ENCODE results near the gene DMRTA1.
"Not testable (repeated sequence)": the region's sequence is repeated elsewhere in the genome, so short reads cannot be mapped to it uniquely, and the experiment has no call there.

DMRTA1 gene

GRCh38 chr9:22440841-22441240, 5.8 kb upstream of the DMRTA1 start:
- DNase-seq = no peak
- TF ChIP-seq POLR2A (IDR thresholded peaks at IDR 0.05; ENCODE audit: low read length) = no peak

DNA sequence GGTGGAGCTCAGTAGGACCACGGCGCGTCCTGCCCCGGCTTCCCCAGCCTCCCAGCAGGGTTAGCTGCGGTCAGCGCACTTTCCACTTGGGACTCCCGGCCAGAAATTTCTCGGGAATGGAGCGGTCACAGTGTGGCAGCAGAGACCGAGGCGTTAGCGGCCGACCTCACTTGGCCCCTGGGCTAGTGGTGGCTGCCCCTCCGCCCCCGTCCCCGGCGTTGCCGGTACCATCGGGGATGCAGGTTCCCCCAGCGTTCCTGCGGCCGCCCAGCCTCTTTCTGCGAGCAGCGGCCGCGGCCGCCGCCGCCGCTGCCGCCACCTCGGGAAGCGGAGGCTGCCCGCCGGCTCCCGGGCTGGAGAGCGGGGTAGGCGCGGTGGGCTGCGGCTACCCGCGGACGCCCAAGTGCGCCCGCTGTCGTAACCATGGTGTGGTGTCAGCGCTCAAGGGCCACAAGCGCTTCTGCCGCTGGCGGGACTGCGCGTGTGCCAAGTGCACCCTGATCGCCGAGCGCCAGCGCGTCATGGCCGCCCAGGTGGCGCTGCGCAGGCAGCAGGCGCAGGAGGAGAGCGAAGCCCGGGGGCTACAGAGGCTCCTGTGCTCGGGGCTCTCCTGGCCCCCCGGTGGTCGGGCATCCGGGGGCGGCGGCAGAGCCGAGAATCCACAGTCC, 460 bp downstream of the DMRTA1 start:
- TF ChIP-seq POLR2A (IDR thresholded peaks at IDR 0.05; ENCODE audit: low read length) (no peak), GATA1 (IDR thresholded peaks at IDR 0.05; ENCODE audit: low read depth, low read length) (no peak)
- peak; percentile 7 to 26 for DNase-seq

GRCh38 chr9:22447618-22448305, 1.1 kb downstream of the DMRTA1 start:
- TF ChIP-seq GATA1 (IDR thresholded peaks at IDR 0.05; ENCODE audit: low read depth, low read length) = no peak
- TF ChIP-seq POLR2A (IDR thresholded peaks at IDR 0.05; ENCODE audit: low read length) = no peak

GRCh38 chr9:22449719-22450118, 3.1 kb downstream of the DMRTA1 start:
- no peak for DNase-seq
- TF ChIP-seq GATA1 (IDR thresholded peaks at IDR 0.05; ENCODE audit: low read depth, low read length) = no peak
- TF ChIP-seq POLR2A (IDR thresholded peaks at IDR 0.05; ENCODE audit: low read length) = no peak

More at GRCh38 chr9:22447618-22448305, 1.1 kb downstream of the DMRTA1 start:
- DNase-seq = no peak

DNA sequence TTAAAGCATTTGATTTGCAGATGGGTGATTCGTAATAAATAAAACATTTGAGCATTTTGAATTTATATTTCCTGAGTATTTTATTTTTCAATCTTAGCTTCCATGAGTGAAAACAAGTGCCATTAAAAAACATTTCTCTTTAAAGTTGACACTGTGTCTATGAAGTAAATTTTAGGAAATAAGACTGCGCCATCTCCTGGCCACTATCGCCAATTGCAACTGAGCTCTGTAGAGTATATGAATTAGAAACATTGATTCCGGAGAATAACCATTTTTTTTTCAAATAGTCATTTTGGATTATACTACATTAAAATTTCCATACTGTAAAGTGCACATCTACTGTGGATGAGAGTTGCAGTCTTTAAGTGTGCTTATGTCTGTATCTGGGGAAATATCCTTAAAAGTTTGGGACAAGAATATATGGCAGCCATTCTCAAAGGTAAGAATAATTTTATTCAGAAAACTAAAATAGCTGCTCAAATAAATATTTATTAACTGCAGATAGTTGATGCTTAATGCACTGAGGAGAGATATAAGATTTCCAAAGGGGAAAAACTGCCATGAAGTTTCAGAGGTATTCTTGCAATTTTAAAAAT, 5.9 kb downstream of the DMRTA1 start:
- peak; percentile 23 to 54 for DNase-seq
- TF ChIP-seq GATA1 (IDR thresholded peaks at IDR 0.05; ENCODE audit: low read depth, low read length) = no peak
- no peak for TF ChIP-seq POLR2A (IDR thresholded peaks at IDR 0.05; ENCODE audit: low read length)

GRCh38 chr9:22454016-22454415, 7.4 kb downstream of the DMRTA1 start:
- TF ChIP-seq POLR2A (IDR thresholded peaks at IDR 0.05; ENCODE audit: low read length) (no peak), GATA1 (IDR thresholded peaks at IDR 0.05; ENCODE audit: low read depth, low read length) (no peak)

DNA sequence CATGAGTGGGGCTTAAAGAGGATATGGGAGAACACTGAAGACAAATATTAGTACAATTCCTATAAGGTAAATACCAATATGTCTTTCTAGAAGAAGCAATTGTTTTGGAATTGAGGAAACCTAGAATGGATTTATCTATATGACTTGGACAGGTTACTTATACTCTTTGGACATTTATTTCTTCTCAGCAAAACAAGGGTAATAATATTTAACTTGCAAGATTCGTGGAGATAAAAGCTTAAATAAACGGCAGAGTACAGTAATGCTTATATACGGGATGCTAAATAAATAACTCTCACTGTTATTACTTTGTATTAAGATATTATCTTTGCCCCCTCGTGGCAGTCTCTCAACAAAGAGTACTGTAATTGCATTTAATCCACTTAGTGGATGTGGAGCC, 8.6 kb downstream of the DMRTA1 start:
- no peak for TF ChIP-seq POLR2A (IDR thresholded peaks at IDR 0.05; ENCODE audit: low read length)
- TF ChIP-seq GATA1 (IDR thresholded peaks at IDR 0.05; ENCODE audit: low read depth, low read length) = no peak
- DNase-seq = no peak

More at GRCh38 chr9:22454016-22454415, 7.4 kb downstream of the DMRTA1 start:
- DNase-seq = no peak

DNA sequence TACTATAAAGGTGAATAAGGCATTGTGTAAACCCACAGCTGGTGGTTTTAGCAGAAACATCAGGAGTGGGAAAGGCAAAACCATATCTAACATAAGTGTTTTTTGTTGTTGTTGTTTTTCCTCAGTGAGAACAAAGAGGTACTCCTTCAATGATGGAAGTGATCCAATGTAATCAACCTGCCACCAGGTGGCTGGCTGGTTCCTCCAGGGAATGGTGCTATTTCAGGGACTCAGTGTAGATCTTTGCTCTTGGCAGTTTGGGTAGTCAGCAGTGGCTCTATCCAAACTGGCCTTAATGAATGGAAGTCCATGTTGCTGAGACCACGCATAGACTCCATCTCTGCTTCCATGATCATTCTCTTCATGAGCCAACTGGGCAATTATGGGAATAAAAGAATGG, 10.8 kb downstream of the DMRTA1 start:
- no peak for DNase-seq
- TF ChIP-seq POLR2A (IDR thresholded peaks at IDR 0.05; ENCODE audit: low read length) (no peak), GATA1 (IDR thresholded peaks at IDR 0.05; ENCODE audit: low read depth, low read length) (no peak)

GRCh38 chr9:22463205-22463604, 16.6 kb downstream of the DMRTA1 start:
- TF ChIP-seq GATA1 (IDR thresholded peaks at IDR 0.05; ENCODE audit: low read depth, low read length) (no peak), POLR2A (IDR thresholded peaks at IDR 0.05; ENCODE audit: low read length) (no peak)
- DNase-seq = no peak

- DNase-seq = peak; percentile 22 to 54
- TF ChIP-seq POLR2A (IDR thresholded peaks at IDR 0.05; ENCODE audit: low read length) (no peak), GATA1 (IDR thresholded peaks at IDR 0.05; ENCODE audit: low read depth, low read length) (no peak)
Measured at GRCh38 chr9:22469928-22470544, 23.4 kb downstream of the DMRTA1 start.

DNA sequence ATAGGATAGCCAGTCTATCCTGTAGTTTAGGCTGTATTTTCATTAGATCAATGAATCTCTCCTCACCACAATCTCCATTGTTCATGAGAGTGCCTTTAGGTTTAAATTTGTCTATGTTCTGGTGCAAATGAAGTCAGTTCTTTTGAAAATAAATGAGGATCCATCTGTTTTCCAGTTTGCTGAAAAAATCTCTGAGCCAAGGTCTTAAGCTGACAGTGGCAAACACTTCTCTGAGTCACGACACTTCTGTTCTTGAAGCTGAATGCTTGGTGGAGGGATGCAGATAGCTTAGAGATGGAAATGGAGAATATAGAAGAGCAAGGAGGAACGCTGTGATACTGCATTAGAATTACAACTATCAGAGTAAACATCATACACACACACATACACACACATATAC, 34.9 kb downstream of the DMRTA1 start:
- DNase-seq = no peak
- no peak for TF ChIP-seq GATA1 (IDR thresholded peaks at IDR 0.05; ENCODE audit: low read depth, low read length)
- no peak for TF ChIP-seq POLR2A (IDR thresholded peaks at IDR 0.05; ENCODE audit: low read length)

DNA sequence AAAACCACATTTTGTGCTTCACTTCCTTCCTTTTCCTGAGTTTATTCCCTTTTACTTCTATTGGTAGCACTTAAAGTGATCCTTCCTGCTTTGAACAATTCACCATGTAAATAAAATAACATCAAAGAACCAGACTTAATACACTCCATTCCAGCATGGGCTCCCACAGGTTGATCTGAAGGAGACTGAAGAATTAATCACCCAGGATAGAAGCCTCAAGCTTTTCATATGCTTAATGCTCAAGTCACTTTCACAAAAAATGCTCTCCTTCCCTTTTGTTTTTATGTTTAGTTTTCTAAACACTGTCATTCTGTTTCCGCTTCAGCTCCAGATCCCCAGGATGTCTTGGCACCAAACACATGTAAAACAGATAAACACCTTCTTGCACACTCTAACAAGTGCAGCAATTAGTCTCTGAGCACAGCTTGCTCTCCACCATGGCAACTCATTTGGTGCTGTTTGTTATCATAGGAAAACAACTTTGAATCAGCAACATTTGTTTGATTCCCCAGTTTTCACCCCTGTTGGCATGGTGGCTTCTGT, 37.0 kb downstream of the DMRTA1 start:
- no peak for TF ChIP-seq POLR2A (IDR thresholded peaks at IDR 0.05; ENCODE audit: low read length)
- no peak for TF ChIP-seq GATA1 (IDR thresholded peaks at IDR 0.05; ENCODE audit: low read depth, low read length)
- DNase-seq = no peak

- DNase-seq = not testable (repeated sequence)
Measured at GRCh38 chr9:22496197-22496596, 49.6 kb downstream of the DMRTA1 start.
